Measurements from ENCODE around the gene BABAM2. TPM values are rescaled to one million over a fixed set of nuclear protein-coding genes. Genes with fewer than 3 reads are reported as not detected.

Gene BABAM2
- polyA plus RNA-seq, 2 donors = 9.1 to 18.0 TPM

DNA sequence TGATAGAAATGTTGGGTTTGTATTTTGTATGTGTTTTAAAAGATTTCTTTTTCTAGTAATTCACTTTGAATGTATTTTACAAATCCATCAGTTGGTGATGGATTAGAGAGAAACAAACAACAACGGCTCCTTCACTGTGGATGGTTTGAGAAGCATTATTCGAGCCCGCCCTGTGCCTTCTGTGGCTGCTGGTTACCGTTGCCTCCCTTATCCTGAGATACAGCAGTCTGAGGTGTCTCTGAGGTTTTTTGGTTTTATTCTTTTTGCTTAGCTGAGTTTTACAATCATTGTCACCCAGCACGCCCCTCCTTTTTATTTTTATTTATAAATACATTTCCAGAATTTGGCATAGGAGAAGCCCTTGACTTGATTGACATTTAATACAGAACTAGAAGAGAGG lies 168.3 kb downstream of the BABAM2 start:
- H3K4me3 ChIP-seq (ENCODE audit: low read depth in 1 of 2, low read length in 2 of 2) = no peak overlapping the region
- H3K27ac ChIP-seq (ENCODE audit: low read depth in 2 of 2, low read length in 1 of 2) = no peak overlapping the region
- no peaks in the 10 kb centered on the region for H3K9me3 ChIP-seq (ENCODE audit: control insufficient read depth in 2 of 2, insufficient read depth in 1 of 2, low read depth in 1 of 2, low read length in 1 of 2)
- H3K4me1 ChIP-seq (ENCODE audit: control insufficient read depth in 2 of 2, insufficient read depth in 2 of 2, low read length in 1 of 2) = no peaks in the 10 kb centered on the region
- 91 to 92% methylated on average over 5 of the region's 5 CpGs for WGBS, 2 donors
- no peaks in the 10 kb centered on the region for H3K27me3 ChIP-seq (ENCODE audit: control insufficient read depth in 1 of 2, insufficient read depth in 2 of 2, low read length in 2 of 2)
- H3K36me3 ChIP-seq (ENCODE audit: control insufficient read depth in 2 of 2, insufficient read depth in 2 of 2, low read length in 1 of 2) = peaks cover 0 to 2% of the 10 kb centered on the region in 2 donors

DNA sequence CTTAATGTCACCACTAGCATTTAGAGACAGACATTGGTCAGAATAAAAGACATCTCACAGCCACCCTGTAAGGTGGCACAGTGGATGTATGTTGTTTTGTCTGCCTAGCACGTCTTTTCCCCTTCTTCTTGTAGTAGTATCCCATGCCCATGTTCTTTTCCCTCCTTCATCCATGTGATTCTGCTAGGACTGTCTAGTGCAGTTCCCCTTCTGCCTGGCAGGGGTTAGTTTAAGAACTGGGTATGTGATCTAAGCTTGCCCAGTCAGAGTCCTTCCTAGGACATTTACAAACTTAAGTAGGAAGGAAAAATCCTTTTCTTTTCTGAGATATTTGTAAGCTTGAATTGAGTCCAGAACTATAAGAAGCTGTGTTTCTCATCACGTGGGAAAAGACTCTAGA lies 172.3 kb downstream of the BABAM2 start:
- no peaks in the 10 kb centered on the region for H3K9me3 ChIP-seq (ENCODE audit: control insufficient read depth in 2 of 2, insufficient read depth in 1 of 2, low read depth in 1 of 2, low read length in 1 of 2)
- H3K36me3 ChIP-seq (ENCODE audit: control insufficient read depth in 2 of 2, insufficient read depth in 2 of 2, low read length in 1 of 2) = no peaks in the 10 kb centered on the region
- H3K4me3 ChIP-seq (ENCODE audit: low read depth in 1 of 2, low read length in 2 of 2) = no peak overlapping the region
- no peaks in the 10 kb centered on the region for H3K27me3 ChIP-seq (ENCODE audit: control insufficient read depth in 1 of 2, insufficient read depth in 2 of 2, low read length in 2 of 2)
- WGBS, 2 donors = 68 to 81% methylated on average over 2 of the region's 2 CpGs
- H3K4me1 ChIP-seq (ENCODE audit: control insufficient read depth in 2 of 2, insufficient read depth in 2 of 2, low read length in 1 of 2) = no peaks in the 10 kb centered on the region
- H3K27ac ChIP-seq (ENCODE audit: low read depth in 2 of 2, low read length in 1 of 2) = no peak overlapping the region

DNA sequence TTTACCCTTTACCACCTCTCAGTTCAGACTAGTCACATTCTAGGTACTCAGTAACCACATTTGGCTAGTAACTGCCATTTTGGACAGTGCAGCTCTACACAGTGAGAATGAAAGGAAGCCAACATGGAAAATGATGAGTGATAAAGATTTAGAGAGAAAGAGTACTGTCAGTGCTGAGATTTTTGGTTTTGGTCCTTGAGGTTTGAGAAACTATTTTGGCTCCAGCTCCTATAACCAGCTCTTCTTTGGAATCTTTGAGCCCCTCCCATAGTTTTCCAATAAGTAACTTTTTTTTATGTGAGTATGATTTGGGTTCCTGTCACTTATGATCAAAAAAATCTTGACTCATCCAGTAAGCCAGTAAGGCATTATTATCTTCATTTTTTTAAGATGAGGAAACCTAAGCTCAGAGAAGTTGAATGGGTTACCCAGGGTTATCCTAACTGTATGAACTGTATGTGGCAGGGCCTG lies 173.0 kb downstream of the BABAM2 start:
- Histone ChIP-seq H3K4me3 (ENCODE audit: low read depth in 1 of 2, low read length in 2 of 2) (no peak overlapping the region), H3K4me1 (ENCODE audit: control insufficient read depth in 2 of 2, insufficient read depth in 2 of 2, low read length in 1 of 2) (no peaks in the 10 kb centered on the region), H3K27ac (ENCODE audit: low read depth in 2 of 2, low read length in 1 of 2) (no peak overlapping the region), H3K9me3 (ENCODE audit: control insufficient read depth in 2 of 2, insufficient read depth in 1 of 2, low read depth in 1 of 2, low read length in 1 of 2) (no peaks in the 10 kb centered on the region), H3K36me3 (ENCODE audit: control insufficient read depth in 2 of 2, insufficient read depth in 2 of 2, low read length in 1 of 2) (no peaks in the 10 kb centered on the region), H3K27me3 (ENCODE audit: control insufficient read depth in 1 of 2, insufficient read depth in 2 of 2, low read length in 2 of 2) (no peaks in the 10 kb centered on the region)

DNA sequence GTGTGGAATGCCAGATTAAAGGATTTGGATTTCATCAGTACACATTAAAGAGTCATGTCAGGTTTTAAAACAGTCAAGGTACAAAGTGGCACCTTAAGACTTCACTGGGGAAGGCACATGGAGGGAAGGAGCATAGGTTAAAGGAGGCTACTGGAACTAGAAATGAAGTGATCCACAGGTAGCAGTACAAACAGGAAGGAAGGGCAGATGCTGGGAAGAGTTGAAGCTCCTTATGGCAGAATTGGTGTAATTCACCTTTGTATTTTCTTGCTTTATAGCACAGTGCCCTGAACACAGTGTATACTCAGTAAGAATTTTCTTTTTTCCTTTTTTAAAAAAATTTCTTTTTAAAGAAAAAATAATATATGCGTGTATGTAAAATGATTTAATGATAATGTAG lies 177.1 kb downstream of the BABAM2 start:
- no peak overlapping the region for H3K27ac ChIP-seq (ENCODE audit: low read depth in 2 of 2, low read length in 1 of 2)
- no peaks in the 10 kb centered on the region for H3K9me3 ChIP-seq (ENCODE audit: control insufficient read depth in 2 of 2, insufficient read depth in 1 of 2, low read depth in 1 of 2, low read length in 1 of 2)
- no peaks in the 10 kb centered on the region for H3K4me1 ChIP-seq (ENCODE audit: control insufficient read depth in 2 of 2, insufficient read depth in 2 of 2, low read length in 1 of 2)
- H3K4me3 ChIP-seq (ENCODE audit: low read depth in 1 of 2, low read length in 2 of 2) = no peak overlapping the region
- WGBS, 2 donors = 94 to 97% methylated on average over 1 of the region's 1 CpG
- H3K27me3 ChIP-seq (ENCODE audit: control insufficient read depth in 1 of 2, insufficient read depth in 2 of 2, low read length in 2 of 2) = no peaks in the 10 kb centered on the region
- no peaks in the 10 kb centered on the region for H3K36me3 ChIP-seq (ENCODE audit: control insufficient read depth in 2 of 2, insufficient read depth in 2 of 2, low read length in 1 of 2)

DNA sequence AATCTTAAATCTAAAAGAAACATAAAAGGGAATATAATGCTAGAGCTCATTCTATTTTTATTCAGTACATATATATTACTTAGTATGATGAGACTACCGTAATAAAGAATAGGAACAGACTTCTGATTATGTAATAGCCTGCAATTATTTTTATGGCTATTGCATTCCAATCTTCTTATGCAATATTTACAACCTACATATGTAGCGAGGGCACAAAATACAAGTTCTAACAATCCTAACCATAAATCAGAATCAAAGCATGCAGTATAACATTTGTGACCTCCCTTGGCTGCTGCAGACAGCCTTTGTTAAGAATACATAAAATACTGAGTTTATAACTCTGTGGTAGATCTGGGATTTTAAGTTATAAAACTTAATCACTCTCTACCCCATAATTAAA lies 177.6 kb downstream of the BABAM2 start:
- 53 to 63% methylated on average over 2 of the region's 2 CpGs for WGBS, 2 donors
- Histone ChIP-seq H3K4me3 (ENCODE audit: low read depth in 1 of 2, low read length in 2 of 2) (no peak overlapping the region), H3K9me3 (ENCODE audit: control insufficient read depth in 2 of 2, insufficient read depth in 1 of 2, low read depth in 1 of 2, low read length in 1 of 2) (no peaks in the 10 kb centered on the region), H3K27ac (ENCODE audit: low read depth in 2 of 2, low read length in 1 of 2) (no peak overlapping the region), H3K36me3 (ENCODE audit: control insufficient read depth in 2 of 2, insufficient read depth in 2 of 2, low read length in 1 of 2) (no peaks in the 10 kb centered on the region), H3K27me3 (ENCODE audit: control insufficient read depth in 1 of 2, insufficient read depth in 2 of 2, low read length in 2 of 2) (no peaks in the 10 kb centered on the region), H3K4me1 (ENCODE audit: control insufficient read depth in 2 of 2, insufficient read depth in 2 of 2, low read length in 1 of 2) (no peaks in the 10 kb centered on the region)

DNA sequence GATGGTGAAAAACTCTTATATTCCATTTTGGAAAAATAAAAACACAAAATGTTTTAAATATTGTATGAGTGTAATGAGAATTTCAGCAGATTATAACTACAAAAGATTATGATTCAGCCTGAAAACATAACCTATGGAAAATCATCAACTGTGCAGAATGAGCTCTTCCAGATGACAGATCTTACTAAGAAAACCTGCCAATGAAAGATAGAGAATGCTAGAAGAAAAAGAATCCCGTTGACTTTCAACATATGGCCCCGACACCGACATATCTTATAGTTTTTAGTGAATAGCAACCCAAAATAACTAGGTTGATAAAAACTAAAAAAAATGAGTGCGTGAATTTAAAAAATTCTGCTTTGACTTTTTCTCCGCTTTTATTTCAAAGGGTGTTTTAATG lies 178.0 kb downstream of the BABAM2 start:
- H3K36me3 ChIP-seq (ENCODE audit: control insufficient read depth in 2 of 2, insufficient read depth in 2 of 2, low read length in 1 of 2) = no peaks in the 10 kb centered on the region
- H3K9me3 ChIP-seq (ENCODE audit: control insufficient read depth in 2 of 2, insufficient read depth in 1 of 2, low read depth in 1 of 2, low read length in 1 of 2) = no peaks in the 10 kb centered on the region
- 82 to 89% methylated on average over 5 of the region's 5 CpGs for WGBS, 2 donors
- no peak overlapping the region for H3K27ac ChIP-seq (ENCODE audit: low read depth in 2 of 2, low read length in 1 of 2)
- no peak overlapping the region for H3K4me3 ChIP-seq (ENCODE audit: low read depth in 1 of 2, low read length in 2 of 2)
- H3K4me1 ChIP-seq (ENCODE audit: control insufficient read depth in 2 of 2, insufficient read depth in 2 of 2, low read length in 1 of 2) = no peaks in the 10 kb centered on the region
- H3K27me3 ChIP-seq (ENCODE audit: control insufficient read depth in 1 of 2, insufficient read depth in 2 of 2, low read length in 2 of 2) = no peaks in the 10 kb centered on the region

DNA sequence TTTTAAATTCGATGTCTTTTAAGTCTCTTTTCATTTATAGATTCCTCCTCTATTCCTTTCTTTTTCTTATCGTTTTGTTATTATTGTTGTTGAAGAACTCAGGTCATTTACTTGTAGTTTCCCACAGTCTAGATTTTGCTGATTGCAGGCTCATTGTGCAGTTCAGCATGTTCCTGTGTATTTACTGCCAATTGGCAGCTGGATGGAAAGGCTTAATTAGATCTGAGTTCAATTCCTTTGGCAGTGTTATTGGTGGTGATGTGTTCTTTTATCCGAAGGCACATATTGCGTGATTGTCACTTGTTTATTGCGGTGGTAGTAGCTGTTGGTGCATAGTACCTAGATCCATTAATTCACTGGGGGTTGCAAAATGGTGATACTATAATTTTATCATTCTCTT lies 180.7 kb downstream of the BABAM2 start:
- Histone ChIP-seq H3K4me3 (ENCODE audit: low read depth in 1 of 2, low read length in 2 of 2) (no peak overlapping the region), H3K9me3 (ENCODE audit: control insufficient read depth in 2 of 2, insufficient read depth in 1 of 2, low read depth in 1 of 2, low read length in 1 of 2) (no peaks in the 10 kb centered on the region), H3K4me1 (ENCODE audit: control insufficient read depth in 2 of 2, insufficient read depth in 2 of 2, low read length in 1 of 2) (no peaks in the 10 kb centered on the region), H3K27ac (ENCODE audit: low read depth in 2 of 2, low read length in 1 of 2) (no peak overlapping the region), H3K36me3 (ENCODE audit: control insufficient read depth in 2 of 2, insufficient read depth in 2 of 2, low read length in 1 of 2) (no peaks in the 10 kb centered on the region), H3K27me3 (ENCODE audit: control insufficient read depth in 1 of 2, insufficient read depth in 2 of 2, low read length in 2 of 2) (no peaks in the 10 kb centered on the region)
- 53 to 67% methylated on average over 5 of the region's 5 CpGs for WGBS, 2 donors

DNA sequence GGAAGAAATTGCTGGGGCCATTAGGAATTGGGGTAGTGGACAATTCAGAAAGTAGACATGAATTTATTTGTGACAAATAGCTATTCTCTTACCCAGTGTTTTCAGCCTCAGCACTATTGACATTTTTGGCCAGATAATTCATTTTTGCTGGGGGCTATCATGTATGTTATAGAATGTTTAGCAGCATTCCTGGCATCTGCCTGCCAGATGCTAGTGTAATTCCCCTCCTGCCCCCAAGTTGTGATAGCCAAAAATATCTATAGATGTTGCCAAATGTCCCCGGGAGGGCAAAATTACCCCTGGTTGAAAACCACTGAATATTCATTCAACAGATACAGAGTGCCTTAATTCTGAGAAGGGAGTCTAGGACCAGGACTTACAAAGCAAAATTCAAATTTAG lies 183.6 kb downstream of the BABAM2 start:
- Histone ChIP-seq H3K4me3 (ENCODE audit: low read depth in 1 of 2, low read length in 2 of 2) (no peak overlapping the region), H3K9me3 (ENCODE audit: control insufficient read depth in 2 of 2, insufficient read depth in 1 of 2, low read depth in 1 of 2, low read length in 1 of 2) (no peaks in the 10 kb centered on the region), H3K4me1 (ENCODE audit: control insufficient read depth in 2 of 2, insufficient read depth in 2 of 2, low read length in 1 of 2) (no peaks in the 10 kb centered on the region), H3K36me3 (ENCODE audit: control insufficient read depth in 2 of 2, insufficient read depth in 2 of 2, low read length in 1 of 2) (no peaks in the 10 kb centered on the region), H3K27me3 (ENCODE audit: control insufficient read depth in 1 of 2, insufficient read depth in 2 of 2, low read length in 2 of 2) (no peaks in the 10 kb centered on the region), H3K27ac (ENCODE audit: low read depth in 2 of 2, low read length in 1 of 2) (no peak overlapping the region)
- WGBS, 2 donors = 86 to 91% methylated on average over 1 of the region's 1 CpG

DNA sequence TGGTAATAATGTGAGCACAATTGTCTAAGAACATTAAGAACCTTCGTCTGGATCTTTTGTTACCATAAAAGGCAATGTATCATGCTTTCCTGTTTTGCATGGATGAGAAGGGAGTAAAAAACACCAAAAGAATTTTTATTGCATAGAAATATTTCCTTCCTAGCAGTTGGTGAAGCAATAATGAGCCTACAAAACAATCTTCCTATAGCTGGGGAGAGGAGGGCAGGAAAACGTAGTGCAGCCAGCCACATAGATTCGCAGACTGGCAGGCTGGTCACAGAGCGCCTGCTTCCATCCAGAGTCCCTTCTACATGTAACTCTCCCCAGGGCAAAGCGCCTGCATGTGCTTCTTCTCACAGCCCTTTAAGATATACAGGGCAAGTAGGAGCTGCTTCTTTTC lies 190.4 kb downstream of the BABAM2 start:
- H3K9me3 ChIP-seq (ENCODE audit: control insufficient read depth in 2 of 2, insufficient read depth in 1 of 2, low read depth in 1 of 2, low read length in 1 of 2) = no peaks in the 10 kb centered on the region
- peaks cover 0 to 2% of the 10 kb centered on the region in 2 donors for H3K4me1 ChIP-seq (ENCODE audit: control insufficient read depth in 2 of 2, insufficient read depth in 2 of 2, low read length in 1 of 2)
- no peak overlapping the region for H3K4me3 ChIP-seq (ENCODE audit: low read depth in 1 of 2, low read length in 2 of 2)
- H3K36me3 ChIP-seq (ENCODE audit: control insufficient read depth in 2 of 2, insufficient read depth in 2 of 2, low read length in 1 of 2) = no peaks in the 10 kb centered on the region
- WGBS, 2 donors = 65 to 71% methylated on average over 5 of the region's 5 CpGs
- H3K27ac ChIP-seq (ENCODE audit: low read depth in 2 of 2, low read length in 1 of 2) = no peak overlapping the region
- H3K27me3 ChIP-seq (ENCODE audit: control insufficient read depth in 1 of 2, insufficient read depth in 2 of 2, low read length in 2 of 2) = no peaks in the 10 kb centered on the region

DNA sequence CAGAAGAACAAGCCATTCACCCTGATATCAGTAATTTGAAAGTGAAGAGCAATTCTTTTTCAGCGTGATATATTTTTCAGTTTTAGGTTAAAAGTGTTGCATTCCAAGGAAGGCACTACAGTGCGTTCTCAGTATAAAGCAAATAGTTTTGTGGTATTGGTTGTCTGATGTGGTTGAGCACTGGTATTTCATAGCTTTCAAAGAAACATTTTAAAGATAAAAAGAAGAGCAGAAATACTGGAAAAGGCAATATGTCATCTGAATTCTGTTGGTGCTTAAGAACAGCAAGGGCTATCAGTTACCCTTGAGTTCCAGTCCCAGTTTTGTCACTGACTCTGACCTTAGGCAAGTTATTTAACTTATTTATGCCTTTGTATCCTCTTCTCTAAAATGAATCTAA lies 191.6 kb downstream of the BABAM2 start:
- WGBS, 2 donors = 77 to 90% methylated on average over 2 of the region's 2 CpGs
- Histone ChIP-seq H3K4me3 (ENCODE audit: low read depth in 1 of 2, low read length in 2 of 2) (no peak overlapping the region), H3K27ac (ENCODE audit: low read depth in 2 of 2, low read length in 1 of 2) (no peak overlapping the region), H3K27me3 (ENCODE audit: control insufficient read depth in 1 of 2, insufficient read depth in 2 of 2, low read length in 2 of 2) (no peaks in the 10 kb centered on the region), H3K9me3 (ENCODE audit: control insufficient read depth in 2 of 2, insufficient read depth in 1 of 2, low read depth in 1 of 2, low read length in 1 of 2) (no peaks in the 10 kb centered on the region), H3K4me1 (ENCODE audit: control insufficient read depth in 2 of 2, insufficient read depth in 2 of 2, low read length in 1 of 2) (peaks cover 0 to 2% of the 10 kb centered on the region in 2 donors), H3K36me3 (ENCODE audit: control insufficient read depth in 2 of 2, insufficient read depth in 2 of 2, low read length in 1 of 2) (no peaks in the 10 kb centered on the region)
